Panc1 (cell line): ENCODE results near the gene SPINK9.

Experiments
- CTCF ChIP-seq: fragments of 450-650 bp; IDR thresholded peaks from 2 replicates; pipeline ENCODE4 v1.5.1; 2017; ENCODE audit warnings: mild to moderate bottlenecking
- POLR2AphosphoS5 ChIP-seq: IDR thresholded peaks from 2 replicates; pipeline ENCODE4 v1.6.1; 2012; ENCODE audit warnings: mild to moderate bottlenecking, low read depth, low read length, moderate library complexity
- REST ChIP-seq, 2 experiments: IDR thresholded peaks; 2 replicates each; pipeline ENCODE4 v1.6.1; 2011 to 2012; ENCODE audit warnings: low read depth in 2 of 2, control low read depth in 1 of 2, low read length in 1 of 2, mild to moderate bottlenecking in 1 of 2, moderate library complexity in 1 of 2; ENCODE audit not compliant: insufficient read depth in 1 of 2
- SIN3A ChIP-seq: IDR thresholded peaks from 2 replicates; pipeline ENCODE4 v1.6.1; 2012; ENCODE audit warnings: low read depth, mild to moderate bottlenecking, low read length, moderate library complexity, borderline replicate concordance; ENCODE audit not compliant: insufficient read depth
- TCF7L2 ChIP-seq: IDR thresholded peaks from 2 replicates; pipeline ENCODE4 v1.6.1; 2011; ENCODE audit warnings: mild to moderate bottlenecking, low read depth, low read length, inconsistent platforms

GRCh38 chr5:148314187-148314586 lies 21.2 kb upstream of the SPINK9 start:
- TF ChIP-seq CTCF: no peak
- TF ChIP-seq REST (IDR thresholded peaks at IDR 0.05; ENCODE audit: insufficient read depth in 1 of 2, low read depth in 2 of 2, low read length in 1 of 2): no peak
- TF ChIP-seq TCF7L2: no peak
- TF ChIP-seq POLR2AphosphoS5: no peak
- no peak for TF ChIP-seq SIN3A
